Tibial nerve (tissue), 3 donors: ENCODE data around the gene ZBTB7C.

Experiments
- POLR2A ChIP-seq, 2 donors: fragments of 450-650 bp; IDR thresholded peaks; one replicate each; pipeline ENCODE4 v1.6.1; 2017; ENCODE audit warnings: antibody characterized with exemption in 2 of 2, mild to moderate bottlenecking in 2 of 2, moderate library complexity in 2 of 2
- TF ChIP-seq, protein P1 (sequence below), 5 experiments: fragments of 200-600 bp in 3 of 5; fragments of 450-650 bp in 2 of 5; sonication (generic) in 3 of 5; IDR thresholded peaks; one replicate each; pipeline ENCODE4 v1.5.1; 2016 to 2019; ENCODE audit warnings: antibody characterized with exemption in 5 of 5, mild to moderate bottlenecking in 3 of 5, moderate library complexity in 2 of 5

DNA sequence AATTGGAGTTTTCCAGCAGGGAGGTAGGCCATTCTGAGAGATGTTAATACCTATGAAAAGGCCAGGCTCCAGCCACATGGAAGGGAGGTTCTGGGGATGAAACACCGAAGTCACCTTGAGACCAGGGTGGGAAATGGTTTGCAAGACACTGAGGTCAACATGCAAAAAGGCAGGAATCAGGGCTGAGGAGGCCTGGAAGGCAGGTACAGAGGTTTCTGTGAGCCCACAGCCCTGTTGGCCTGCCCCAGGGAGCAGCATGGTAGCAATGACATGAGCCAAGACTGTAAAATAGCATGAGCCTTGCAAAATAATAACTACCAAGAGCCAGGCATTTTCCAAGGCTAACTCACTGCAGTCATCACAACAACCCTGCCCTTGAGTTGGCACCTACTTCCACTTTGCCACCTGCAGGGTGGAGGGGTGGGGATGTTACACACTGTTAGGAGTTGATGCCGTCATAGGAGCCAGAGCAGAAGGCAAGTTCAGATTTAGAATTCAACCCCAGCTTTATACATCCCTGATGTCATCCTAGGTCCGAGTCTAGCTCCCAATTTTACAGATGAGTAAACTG lies 61.3 kb downstream of the ZBTB7C start:
- TF ChIP-seq, protein P1, sequence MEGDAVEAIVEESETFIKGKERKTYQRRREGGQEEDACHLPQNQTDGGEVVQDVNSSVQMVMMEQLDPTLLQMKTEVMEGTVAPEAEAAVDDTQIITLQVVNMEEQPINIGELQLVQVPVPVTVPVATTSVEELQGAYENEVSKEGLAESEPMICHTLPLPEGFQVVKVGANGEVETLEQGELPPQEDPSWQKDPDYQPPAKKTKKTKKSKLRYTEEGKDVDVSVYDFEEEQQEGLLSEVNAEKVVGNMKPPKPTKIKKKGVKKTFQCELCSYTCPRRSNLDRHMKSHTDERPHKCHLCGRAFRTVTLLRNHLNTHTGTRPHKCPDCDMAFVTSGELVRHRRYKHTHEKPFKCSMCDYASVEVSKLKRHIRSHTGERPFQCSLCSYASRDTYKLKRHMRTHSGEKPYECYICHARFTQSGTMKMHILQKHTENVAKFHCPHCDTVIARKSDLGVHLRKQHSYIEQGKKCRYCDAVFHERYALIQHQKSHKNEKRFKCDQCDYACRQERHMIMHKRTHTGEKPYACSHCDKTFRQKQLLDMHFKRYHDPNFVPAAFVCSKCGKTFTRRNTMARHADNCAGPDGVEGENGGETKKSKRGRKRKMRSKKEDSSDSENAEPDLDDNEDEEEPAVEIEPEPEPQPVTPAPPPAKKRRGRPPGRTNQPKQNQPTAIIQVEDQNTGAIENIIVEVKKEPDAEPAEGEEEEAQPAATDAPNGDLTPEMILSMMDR (IDR thresholded peaks at IDR 0.05): no peak
- TF ChIP-seq POLR2A (IDR thresholded peaks at IDR 0.05): no peak
